Measurements from ENCODE around the gene HIVEP3.

HIVEP3 gene

GRCh38 chr1:41598325-41598724, 320.4 kb downstream of the HIVEP3 start:
- DNase-seq (ENCODE audit: low spot score): no peak

GRCh38 chr1:41592451-41593125, 326.1 kb downstream of the HIVEP3 start:
- no peak overlapping the region for H3K27ac ChIP-seq
- no peak for TF ChIP-seq CTCF (IDR thresholded peaks at IDR 0.05)
- DNase-seq (ENCODE audit: low spot score): no peak
- no peak overlapping the region for H3K4me3 ChIP-seq

More at GRCh38 chr1:41598325-41598724, 320.4 kb downstream of the HIVEP3 start:
- no peak for TF ChIP-seq CTCF (IDR thresholded peaks at IDR 0.05)
- no peak overlapping the region for H3K4me3 ChIP-seq
- no peak overlapping the region for H3K27ac ChIP-seq

- Histone ChIP-seq H3K4me3 (no peak overlapping the region), H3K27ac (no peak overlapping the region)
- no peak for DNase-seq (ENCODE audit: low spot score)
- TF ChIP-seq CTCF (IDR thresholded peaks at IDR 0.05): no peak
Measured at GRCh38 chr1:41591891-41592290, 326.8 kb downstream of the HIVEP3 start.

GRCh38 chr1:41590331-41590730, 328.4 kb downstream of the HIVEP3 start:
- no peak for TF ChIP-seq CTCF (IDR thresholded peaks at IDR 0.05)

GRCh38 chr1:41589395-41589794, 329.3 kb downstream of the HIVEP3 start:
- Histone ChIP-seq H3K4me3 (no peak overlapping the region), H3K27ac (no peak overlapping the region)
- no peak for DNase-seq (ENCODE audit: low spot score)
- TF ChIP-seq CTCF (IDR thresholded peaks at IDR 0.05): no peak

More at GRCh38 chr1:41590331-41590730, 328.4 kb downstream of the HIVEP3 start:
- Histone ChIP-seq H3K27ac (no peak overlapping the region), H3K4me3 (no peak overlapping the region)
- DNase-seq (ENCODE audit: low spot score): no peak

- TF ChIP-seq CTCF (IDR thresholded peaks at IDR 0.05): no peak
- Histone ChIP-seq H3K4me3 (no peak overlapping the region), H3K27ac (no peak overlapping the region)
- no peak for DNase-seq (ENCODE audit: low spot score)
Measured at GRCh38 chr1:41588334-41588875, 330.3 kb downstream of the HIVEP3 start.

- TF ChIP-seq CTCF (IDR thresholded peaks at IDR 0.05): no peak
- no peak overlapping the region for H3K4me3 ChIP-seq
- H3K27ac ChIP-seq: no peak overlapping the region
- DNase-seq (ENCODE audit: low spot score): no peak
Measured at GRCh38 chr1:41587791-41588190, 330.9 kb downstream of the HIVEP3 start.

All from coronary artery (tissue), 2 donors.